Thyroid gland (tissue), 4 donors: ENCODE data around the gene ACVR1. TPM values are rescaled to one million over a fixed set of nuclear protein-coding genes. Genes with fewer than 3 reads are reported as not detected.

ENCODE experiments used
- DNase-seq, 2 donors: peaks; one replicate each; pipeline ENCODE4 v3.0.0-alpha.2; 2019
- H3K27ac ChIP-seq, 3 donors: fragments of 200-600 bp; sonication (generic); 1 replicate in 2 of 3; 2 replicates in 1 of 3; pipeline ENCODE4 v1.5.1; 2016 to 2019; ENCODE audit warnings: mild to moderate bottlenecking in 1 of 3, moderate library complexity in 1 of 3
- H3K27me3 ChIP-seq: fragments of 200-600 bp; sonication (generic); one replicate; pipeline ENCODE4 v1.5.1; 2019
- H3K36me3 ChIP-seq, 2 donors: fragments of 200-600 bp; sonication (generic); one replicate each; pipeline ENCODE4 v1.5.1; 2016 to 2019
- H3K4me1 ChIP-seq, 2 donors: fragments of 200-600 bp; sonication (generic); one replicate each; pipeline ENCODE4 v1.5.1; 2017 to 2019
- H3K4me3 ChIP-seq, 3 donors: fragments of 200-600 bp; sonication (generic); replicated peaks in 1 of 3; 1 replicate in 2 of 3; 2 replicates in 1 of 3; pipeline ENCODE4 v1.5.1; 2016; ENCODE audit warnings: mild to moderate bottlenecking in 1 of 3
- H3K9me3 ChIP-seq: fragments of 200-600 bp; sonication (generic); one replicate; pipeline ENCODE4 v1.5.1; 2017
- CTCF ChIP-seq, 6 experiments: fragments of 200-600 bp in 3 of 6; fragments of 450-650 bp in 3 of 6; sonication (generic) in 3 of 6; IDR thresholded peaks; one replicate each; pipeline ENCODE4 v1.5.1; 2016 to 2019; ENCODE audit warnings: antibody characterized with exemption in 6 of 6, mild to moderate bottlenecking in 2 of 6, inconsistent platforms in 1 of 6, moderate library complexity in 1 of 6
- POLR2A ChIP-seq, 2 donors: fragments of 450-650 bp; IDR thresholded peaks; one replicate each; pipeline ENCODE4 v1.6.1; 2017; ENCODE audit warnings: antibody characterized with exemption in 2 of 2, mild to moderate bottlenecking in 2 of 2, moderate library complexity in 1 of 2
- WGBS, 2 donors: methylation state at CpG; one replicate each; pipeline ENCODE4 v1.1.5; 2017; 5-methylcytosine and 5-hydroxymethylcytosine counted together
- intact Hi-C: fragments of 100-400 bp; cut with DNase I; formaldehyde crosslinking; loops from one replicate; pipeline ENCODE4 v1.15.1; 2023
- total RNA-seq, 4 donors: library from RNA; depleted of rRNA; stranded (reverse); fragments of >200 nt; gene quantifications; one replicate each; pipeline ENCODE4 v1.2.3, GENCODE V29; 2016

ACVR1 gene
- total RNA-seq, 4 donors from 2014 or later, result 42.7 to 55.8 (median 46.3) TPM

- no peak for DNase-seq
- WGBS, 2 donors, result 97 to 98% methylated on average over 1 of the region's 1 CpG
- Histone ChIP-seq H3K36me3 (no peaks in the 10 kb centered on the region), H3K4me1 (peaks cover 70 to 90% of the 10 kb centered on the region in 2 donors), H3K27me3 (no peaks in the 10 kb centered on the region), H3K9me3 (no peaks in the 10 kb centered on the region), H3K4me3 (no peak overlapping the region), H3K27ac (peak overlapping the region in 1 of 3 donors; percentile 99)
- TF ChIP-seq CTCF (IDR thresholded peaks at IDR 0.05) (no peak), POLR2A (IDR thresholded peaks at IDR 0.05) (no peak)
- intact Hi-C loops, result no loop called here
These were observed 40.7 kb downstream of the ACVR1 start for GRCh38 chr2:157835425-157835824.

- Histone ChIP-seq H3K4me1 (peaks cover 70 to 90% of the 10 kb centered on the region in 2 donors), H3K36me3 (no peaks in the 10 kb centered on the region), H3K27ac (peak overlapping the region; percentile 95 to 99 (median 97)), H3K4me3 (no peak overlapping the region), H3K9me3 (no peaks in the 10 kb centered on the region), H3K27me3 (no peaks in the 10 kb centered on the region)
- WGBS, 2 donors, result 81% methylated on average over 4 of the region's 4 CpGs
- intact Hi-C loops, result no loop called here
- TF ChIP-seq POLR2A (IDR thresholded peaks at IDR 0.05), result no peak
- DNase-seq, result no peak
These were observed 41.1 kb downstream of the ACVR1 start for GRCh38 chr2:157835006-157835405.

GRCh38 chr2:157833721-157834120 is 42.4 kb downstream of the ACVR1 start:
- H3K27ac ChIP-seq, result peak overlapping the region; percentile 95 to 99 (median 97)
- H3K36me3 ChIP-seq, result no peaks in the 10 kb centered on the region
- DNase-seq, result peak; percentile 67 to 68
- H3K9me3 ChIP-seq, result no peaks in the 10 kb centered on the region
- no peak overlapping the region for H3K4me3 ChIP-seq
- 25 to 51% methylated on average over 1 of the region's 1 CpG for WGBS, 2 donors
- H3K27me3 ChIP-seq, result no peaks in the 10 kb centered on the region
- intact Hi-C loops, result no loop called here
- peaks cover 65 to 82% of the 10 kb centered on the region in 2 donors for H3K4me1 ChIP-seq
- TF ChIP-seq POLR2A (IDR thresholded peaks at IDR 0.05), result peak in 1 of 2 donors; percentile 31
- no peak for TF ChIP-seq CTCF (IDR thresholded peaks at IDR 0.05)

- Histone ChIP-seq H3K4me3 (no peak overlapping the region), H3K27me3 (no peaks in the 10 kb centered on the region), H3K36me3 (no peaks in the 10 kb centered on the region), H3K9me3 (no peaks in the 10 kb centered on the region), H3K4me1 (peaks cover 57 to 74% of the 10 kb centered on the region in 2 donors), H3K27ac (peak overlapping the region; percentile 95 to 99 (median 97))
- DNase-seq, result peak; percentile 64
- 73 to 76% methylated on average over 3 of the region's 3 CpGs for WGBS, 2 donors
- TF ChIP-seq POLR2A (IDR thresholded peaks at IDR 0.05) (peak in 1 of 2 donors; percentile 31), CTCF (IDR thresholded peaks at IDR 0.05) (no peak)
- intact Hi-C loops, result no loop called here
These were observed 44.4 kb downstream of the ACVR1 start for GRCh38 chr2:157831573-157832315.

- no peaks in the 10 kb centered on the region for H3K36me3 ChIP-seq
- peak; percentile 58 to 66 for DNase-seq
- intact Hi-C loops, result no loop called here
- 20 to 32% methylated on average over 2 of the region's 2 CpGs for WGBS, 2 donors
- H3K27me3 ChIP-seq, result no peaks in the 10 kb centered on the region
- H3K4me1 ChIP-seq, result peaks cover 59 to 75% of the 10 kb centered on the region in 2 donors
- H3K27ac ChIP-seq, result peak overlapping the region; percentile 95 to 99 (median 97)
- H3K4me3 ChIP-seq, result no peak overlapping the region
- TF ChIP-seq CTCF (IDR thresholded peaks at IDR 0.05) (peak in 1 of 6 experiments; percentile 7), POLR2A (IDR thresholded peaks at IDR 0.05) (no peak)
- no peaks in the 10 kb centered on the region for H3K9me3 ChIP-seq
These were observed 45.2 kb downstream of the ACVR1 start for GRCh38 chr2:157830696-157831570.
